RWPE1 (cell line): ENCODE measurements around the gene TNPO3.

Source experiments
- CTCF ChIA-PET: fragments of 350-600 bp; sonication (Branson Sonifier 250); formaldehyde crosslinking; extraction: SDS; loops from one replicate; lab custom pipeline; 2021; lab: Yijun Ruan, JAX
- POLR2A ChIA-PET: fragments of 400-600 bp; formaldehyde crosslinking; extraction: SDS; loops from one replicate; lab custom pipeline; 2020; ENCODE audit warnings: antibody characterized with exemption; ENCODE audit not compliant: low non-redundant PET; lab: Yijun Ruan, JAX
- DNase-seq: peaks from one replicate; pipeline ENCODE4 v3.0.0; 2012; ENCODE audit warnings: low spot score
- H3K27ac ChIP-seq: fragments of 450-650 bp; 2 replicates; pipeline ENCODE4 v1.5.1; 2017
- CTCF ChIP-seq: fragments of 450-650 bp; conservative IDR thresholded peaks from 2 replicates; pipeline ENCODE4 v1.5.1; 2017; ENCODE audit warnings: low read depth, mild to moderate bottlenecking

TNPO3 gene

GRCh38 chr7:129012641-129013040, 42.3 kb downstream of the TNPO3 start:
- no peak overlapping the region for H3K27ac ChIP-seq
- POLR2A ChIA-PET: no interaction called here
- no peak for DNase-seq
- CTCF ChIA-PET: no interaction called here
- no peak for TF ChIP-seq CTCF

GRCh38 chr7:129010075-129010474, 44.8 kb downstream of the TNPO3 start:
- H3K27ac ChIP-seq: no peak overlapping the region
- ChIA-PET POLR2A (no interaction called here), CTCF (interaction anchor here (0.5 kb wide), 1 partner anchor 560 kb away, joined by 6 read pairs; no protein-coding TSS in a partner anchor)
- TF ChIP-seq CTCF: no peak
- DNase-seq: no peak

GRCh38 chr7:129009437-129009836, 45.5 kb downstream of the TNPO3 start:
- ChIA-PET CTCF (interaction anchor here (0.6 kb wide), 1 partner anchor 47 kb away, joined by 4 read pairs; no protein-coding TSS in a partner anchor), POLR2A (no interaction called here)
- no peak for TF ChIP-seq CTCF
- no peak for DNase-seq
- H3K27ac ChIP-seq: no peak overlapping the region

GRCh38 chr7:129008645-129009414, 46.1 kb downstream of the TNPO3 start:
- H3K27ac ChIP-seq: no peak overlapping the region
- ChIA-PET CTCF (interaction anchor here (0.6 kb wide), 1 partner anchor 47 kb away, joined by 4 read pairs; no protein-coding TSS in a partner anchor), POLR2A (no interaction called here)
- TF ChIP-seq CTCF: no peak
- no peak for DNase-seq

- DNase-seq: no peak
- ChIA-PET CTCF (no interaction called here), POLR2A (no interaction called here)
- TF ChIP-seq CTCF: no peak
- no peak overlapping the region for H3K27ac ChIP-seq
These were observed 47.3 kb downstream of the TNPO3 start for GRCh38 chr7:129007572-129007971.

- no peak for TF ChIP-seq CTCF
- ChIA-PET CTCF (no interaction called here), POLR2A (no interaction called here)
- no peak overlapping the region for H3K27ac ChIP-seq
- no peak for DNase-seq
These were observed 48.1 kb downstream of the TNPO3 start for GRCh38 chr7:129006636-129007414.
